ENCODE measurements around the gene PTPRN2.

The PTPRN2 gene

DNA sequence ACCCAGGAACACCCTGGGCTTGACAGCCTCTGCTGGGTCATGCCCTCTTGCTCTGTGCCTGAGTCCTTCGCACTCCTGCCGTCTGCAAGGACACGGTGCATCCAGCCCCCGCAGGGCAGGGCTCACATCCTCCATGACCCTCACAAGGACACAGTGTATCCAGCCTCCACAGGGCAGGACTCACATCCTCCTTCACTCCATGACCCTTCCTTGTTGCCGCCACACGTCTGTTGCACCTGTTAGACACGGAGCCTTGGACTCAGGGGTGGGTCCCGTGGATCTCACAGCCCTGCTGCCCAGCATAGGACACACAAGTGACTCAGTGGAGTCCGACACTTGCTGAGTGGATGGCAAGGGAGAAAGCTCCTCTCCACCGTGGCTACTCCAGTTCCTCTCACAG, 750.1 kb downstream of the PTPRN2 start:
- H3K4me3 ChIP-seq (ENCODE audit: low read depth, low read length), result no peak overlapping the region
- DNase-seq (ENCODE audit: low read depth), result no peak
- TF ChIP-seq MAX (IDR thresholded peaks at IDR 0.05; ENCODE audit: low read depth, low read length) (no peak), MYC (IDR thresholded peaks at IDR 0.05; ENCODE audit: low read depth, low read length) (no peak), POLR2A (IDR thresholded peaks at IDR 0.05; ENCODE audit: extremely low read depth, insufficient read length) (no peak)
- TF ChIP-seq, protein P1, sequence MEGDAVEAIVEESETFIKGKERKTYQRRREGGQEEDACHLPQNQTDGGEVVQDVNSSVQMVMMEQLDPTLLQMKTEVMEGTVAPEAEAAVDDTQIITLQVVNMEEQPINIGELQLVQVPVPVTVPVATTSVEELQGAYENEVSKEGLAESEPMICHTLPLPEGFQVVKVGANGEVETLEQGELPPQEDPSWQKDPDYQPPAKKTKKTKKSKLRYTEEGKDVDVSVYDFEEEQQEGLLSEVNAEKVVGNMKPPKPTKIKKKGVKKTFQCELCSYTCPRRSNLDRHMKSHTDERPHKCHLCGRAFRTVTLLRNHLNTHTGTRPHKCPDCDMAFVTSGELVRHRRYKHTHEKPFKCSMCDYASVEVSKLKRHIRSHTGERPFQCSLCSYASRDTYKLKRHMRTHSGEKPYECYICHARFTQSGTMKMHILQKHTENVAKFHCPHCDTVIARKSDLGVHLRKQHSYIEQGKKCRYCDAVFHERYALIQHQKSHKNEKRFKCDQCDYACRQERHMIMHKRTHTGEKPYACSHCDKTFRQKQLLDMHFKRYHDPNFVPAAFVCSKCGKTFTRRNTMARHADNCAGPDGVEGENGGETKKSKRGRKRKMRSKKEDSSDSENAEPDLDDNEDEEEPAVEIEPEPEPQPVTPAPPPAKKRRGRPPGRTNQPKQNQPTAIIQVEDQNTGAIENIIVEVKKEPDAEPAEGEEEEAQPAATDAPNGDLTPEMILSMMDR (IDR thresholded peaks at IDR 0.05; ENCODE audit: low read depth, low read length), result no peak

DNA sequence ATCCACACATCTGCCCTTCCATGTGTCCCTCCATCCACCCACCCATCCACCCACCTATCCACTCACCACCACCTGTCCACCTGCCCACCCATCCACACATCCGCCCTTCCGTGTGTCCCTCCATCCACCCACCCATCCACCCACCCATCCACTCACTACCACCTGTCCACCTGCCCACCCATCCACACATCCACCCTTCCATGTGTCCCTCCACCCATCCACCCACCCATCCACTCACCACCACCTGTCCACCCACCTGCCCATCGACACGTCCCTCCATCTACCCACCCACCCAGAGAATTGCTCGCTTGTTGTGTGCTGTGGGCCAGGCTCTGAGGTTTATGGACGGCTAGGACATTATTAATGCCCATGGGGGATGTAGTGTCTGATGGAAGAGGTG, 750.6 kb downstream of the PTPRN2 start:
- DNase-seq (ENCODE audit: low read depth), result no peak
- H3K4me3 ChIP-seq (ENCODE audit: low read depth, low read length), result no peak overlapping the region
- TF ChIP-seq MAX (IDR thresholded peaks at IDR 0.05; ENCODE audit: low read depth, low read length) (no peak), POLR2A (IDR thresholded peaks at IDR 0.05; ENCODE audit: extremely low read depth, insufficient read length) (no peak), MYC (IDR thresholded peaks at IDR 0.05; ENCODE audit: low read depth, low read length) (no peak)
- TF ChIP-seq, protein P1 (IDR thresholded peaks at IDR 0.05; ENCODE audit: low read depth, low read length), result no peak

- H3K4me3 ChIP-seq (ENCODE audit: low read depth, low read length), result no peak overlapping the region
- no peak for DNase-seq (ENCODE audit: low read depth)
- TF ChIP-seq, protein P1 (IDR thresholded peaks at IDR 0.05; ENCODE audit: low read depth, low read length), result no peak
- TF ChIP-seq POLR2A (IDR thresholded peaks at IDR 0.05; ENCODE audit: extremely low read depth, insufficient read length), result no peak
- no peak for TF ChIP-seq MAX (IDR thresholded peaks at IDR 0.05; ENCODE audit: low read depth, low read length)
- TF ChIP-seq MYC (IDR thresholded peaks at IDR 0.05; ENCODE audit: low read depth, low read length), result no peak
Measured at GRCh38 chr7:157834501-157835163, 753.0 kb downstream of the PTPRN2 start.

DNA sequence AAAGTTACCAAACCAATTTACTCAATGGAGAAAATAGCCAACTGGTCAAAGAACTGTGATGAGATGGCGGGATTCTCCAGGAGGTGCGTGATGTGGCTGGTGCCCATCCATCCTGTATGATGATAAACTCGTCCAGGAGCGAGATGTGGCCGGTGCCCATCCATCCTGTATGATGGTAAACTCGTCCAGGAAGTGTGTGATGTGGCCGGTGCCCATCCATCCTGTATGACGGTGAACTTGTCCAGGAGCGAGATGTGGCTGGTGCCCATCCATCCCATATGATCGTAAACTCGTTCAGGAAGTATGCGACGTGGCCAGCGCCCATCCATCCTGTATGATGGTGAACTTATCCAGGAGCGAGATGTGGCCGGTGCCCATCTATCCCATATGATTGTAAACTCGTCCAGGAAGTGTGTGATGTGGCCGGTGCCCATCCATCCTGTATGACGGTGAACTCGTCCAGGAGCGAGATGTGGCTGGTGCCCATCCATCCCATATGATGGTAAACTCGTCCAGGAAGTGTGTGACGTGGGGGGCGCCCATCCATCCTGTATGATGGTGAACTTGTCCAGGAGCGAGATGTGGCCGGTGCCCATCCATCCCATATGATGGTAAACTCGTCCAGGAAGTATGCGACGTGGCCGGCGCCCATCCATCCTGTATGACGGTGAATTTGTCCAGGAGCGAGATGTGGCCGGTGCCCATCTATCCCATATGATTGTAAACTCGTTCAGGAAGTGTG, 754.6 kb downstream of the PTPRN2 start:
- TF ChIP-seq, protein P1 (IDR thresholded peaks at IDR 0.05; ENCODE audit: low read depth, low read length), result no peak
- TF ChIP-seq MAX (IDR thresholded peaks at IDR 0.05; ENCODE audit: low read depth, low read length), result no peak
- TF ChIP-seq MYC (IDR thresholded peaks at IDR 0.05; ENCODE audit: low read depth, low read length), result no peak
- no peak for TF ChIP-seq POLR2A (IDR thresholded peaks at IDR 0.05; ENCODE audit: extremely low read depth, insufficient read length)
- no peak overlapping the region for H3K4me3 ChIP-seq (ENCODE audit: low read depth, low read length)
- no peak for DNase-seq (ENCODE audit: low read depth)

DNA sequence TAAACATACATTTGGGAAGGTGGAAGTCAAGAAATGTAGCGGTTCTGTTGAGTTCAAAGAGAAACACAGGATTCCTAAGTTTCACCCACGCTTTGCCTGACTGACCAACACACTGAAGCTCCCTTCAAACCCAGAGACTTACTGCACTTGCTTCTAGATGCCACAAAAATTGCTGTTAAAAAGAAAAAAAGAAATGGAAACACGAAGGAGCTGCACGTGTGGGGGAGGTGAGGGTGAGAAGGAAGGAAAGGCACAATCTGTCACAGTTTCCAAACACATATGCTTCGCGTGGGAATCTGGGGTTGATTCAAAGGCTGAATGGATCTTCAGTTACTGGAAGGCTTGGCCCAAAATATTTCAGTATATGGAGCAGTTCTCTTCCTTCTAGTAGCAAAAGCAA, 755.2 kb downstream of the PTPRN2 start:
- TF ChIP-seq, protein P1 (IDR thresholded peaks at IDR 0.05; ENCODE audit: low read depth, low read length), result no peak
- TF ChIP-seq POLR2A (IDR thresholded peaks at IDR 0.05; ENCODE audit: extremely low read depth, insufficient read length) (no peak), MYC (IDR thresholded peaks at IDR 0.05; ENCODE audit: low read depth, low read length) (no peak), MAX (IDR thresholded peaks at IDR 0.05; ENCODE audit: low read depth, low read length) (no peak)
- no peak overlapping the region for H3K4me3 ChIP-seq (ENCODE audit: low read depth, low read length)
- no peak for DNase-seq (ENCODE audit: low read depth)
